NCI-H748 (cell line): ENCODE measurements around the gene GRID2.

Experiments used
- DNase-seq: peaks from one replicate; lab custom pipeline; 2025; ENCODE audit not compliant: unreplicated experiment; lab: John Stamatoyannopoulos, UW

GRID2 gene

DNA sequence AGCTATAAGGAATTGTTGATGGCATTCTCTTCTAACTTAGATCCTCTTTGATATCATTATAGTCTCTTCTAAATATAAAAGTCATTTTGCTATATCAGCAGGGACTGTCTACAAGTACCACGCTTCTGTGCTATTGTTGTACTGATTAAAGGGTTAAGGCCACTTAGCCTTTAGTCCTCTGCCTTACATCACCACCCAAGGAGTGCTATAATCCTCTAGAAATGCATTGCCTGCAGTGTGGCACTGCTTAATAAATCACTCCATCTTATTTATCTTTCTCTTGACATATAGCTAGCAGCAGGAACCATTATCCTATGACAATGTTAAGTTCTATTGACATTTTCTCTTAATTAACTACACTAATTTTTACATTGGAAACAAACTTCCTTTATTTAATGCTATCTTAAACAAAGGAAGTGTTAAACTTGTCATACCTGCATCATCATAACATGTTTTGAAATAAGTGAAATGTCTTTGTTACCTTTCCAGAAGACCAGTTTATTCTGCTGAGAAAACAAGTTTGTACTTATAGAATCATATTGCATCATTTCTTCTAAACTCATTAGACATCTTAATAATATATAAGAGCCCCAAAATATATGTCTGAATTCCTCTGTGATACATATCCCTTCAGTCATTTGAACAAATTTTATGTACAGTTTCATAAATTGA, 1163.9 kb downstream of the GRID2 start:
- DNase-seq = peak; percentile 66

GRCh38 chr4:93469560-93469959, 1165.8 kb downstream of the GRID2 start:
- DNase-seq = peak; percentile 48

DNA sequence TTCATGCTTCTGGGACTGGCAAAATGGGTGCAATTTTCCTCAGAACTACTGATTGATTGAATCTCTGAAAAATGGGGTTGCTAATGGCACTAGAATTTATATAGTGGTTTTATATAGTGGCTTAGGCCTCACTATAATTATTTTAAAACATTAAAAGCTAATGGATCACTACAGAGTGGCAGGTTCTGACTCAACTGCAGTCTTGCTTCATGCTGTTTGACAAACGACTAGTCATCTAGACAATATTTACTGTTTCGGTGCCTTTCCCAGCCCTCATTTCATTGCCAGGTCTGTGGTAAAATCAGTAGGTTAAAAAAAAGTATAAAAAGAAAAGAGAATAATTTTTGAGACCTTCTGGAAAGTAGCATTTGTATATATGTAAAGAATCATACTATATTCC, 1172.0 kb downstream of the GRID2 start:
- DNase-seq = no peak

GRCh38 chr4:93478805-93479204, 1175.0 kb downstream of the GRID2 start:
- DNase-seq = no peak

- no peak for DNase-seq
Measured at GRCh38 chr4:93480452-93480851, 1176.7 kb downstream of the GRID2 start.

GRCh38 chr4:93495346-93495745, 1191.6 kb downstream of the GRID2 start:
- DNase-seq = no peak

- no peak for DNase-seq
Measured at GRCh38 chr4:93501244-93501643, 1197.5 kb downstream of the GRID2 start.

GRCh38 chr4:93501946-93502345, 1198.2 kb downstream of the GRID2 start:
- DNase-seq = no peak

- DNase-seq = no peak
Measured at GRCh38 chr4:93502991-93503390, 1199.2 kb downstream of the GRID2 start.

DNA sequence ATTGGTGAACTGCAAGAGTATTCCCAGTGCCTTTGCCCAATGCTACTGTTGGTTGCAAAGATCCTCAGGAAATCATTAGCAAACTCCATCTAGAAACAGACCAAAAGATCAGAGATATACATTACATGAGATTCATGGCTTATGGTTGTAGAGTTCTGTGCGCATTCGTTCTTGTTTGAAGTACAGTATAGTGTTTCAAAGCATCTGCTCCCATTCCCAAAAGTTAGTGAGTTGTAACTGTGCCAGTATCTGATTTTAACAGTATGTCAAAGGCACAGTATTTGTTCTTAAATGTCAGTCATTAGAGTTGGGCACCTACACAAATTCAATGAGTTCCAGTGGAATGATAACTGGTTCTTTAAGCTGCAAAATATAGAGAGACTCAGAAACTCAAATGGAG, 1210.1 kb downstream of the GRID2 start:
- no peak for DNase-seq

DNA sequence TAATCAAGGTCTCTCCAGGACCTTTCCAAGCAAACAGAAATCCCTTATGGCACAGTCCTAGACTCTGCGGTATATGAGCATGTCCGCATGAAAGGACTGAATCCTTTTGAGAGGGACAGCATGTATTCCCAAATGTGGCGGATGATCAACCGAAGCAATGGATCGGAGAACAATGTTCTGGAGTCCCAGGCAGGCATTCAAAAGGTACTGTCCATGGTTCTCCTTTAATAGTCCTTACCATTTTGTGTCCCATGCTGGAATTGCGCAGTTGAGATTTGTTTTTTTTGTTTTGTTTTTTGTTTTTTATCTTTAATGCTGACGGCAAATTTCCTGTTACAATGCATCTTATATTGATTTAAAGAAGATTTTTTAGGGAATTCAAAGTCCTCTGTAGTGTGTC, 1211.4 kb downstream of the GRID2 start:
- no peak for DNase-seq

- peak; percentile 16 for DNase-seq
Measured at GRCh38 chr4:93529692-93530372, 1226.1 kb downstream of the GRID2 start.

DNA sequence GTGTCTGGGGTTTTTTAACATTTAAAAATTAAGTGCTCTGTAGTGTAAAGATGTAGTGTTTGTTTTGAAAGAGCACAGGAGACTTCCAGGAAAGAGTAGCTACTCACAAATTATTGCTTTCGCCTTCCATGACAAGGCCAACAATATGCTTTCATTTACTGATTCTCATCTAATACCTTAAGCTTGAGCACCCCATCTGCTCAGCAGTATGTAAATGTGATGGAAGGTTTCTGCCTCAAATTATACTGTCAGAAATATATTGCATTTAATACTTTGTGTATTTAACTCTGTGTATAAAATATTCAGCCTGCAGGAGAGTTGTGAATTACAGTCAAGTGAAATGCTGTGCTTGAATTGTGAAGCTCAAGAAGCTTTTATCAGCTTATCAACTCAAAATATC, 1228.5 kb downstream of the GRID2 start:
- DNase-seq = no peak

DNA sequence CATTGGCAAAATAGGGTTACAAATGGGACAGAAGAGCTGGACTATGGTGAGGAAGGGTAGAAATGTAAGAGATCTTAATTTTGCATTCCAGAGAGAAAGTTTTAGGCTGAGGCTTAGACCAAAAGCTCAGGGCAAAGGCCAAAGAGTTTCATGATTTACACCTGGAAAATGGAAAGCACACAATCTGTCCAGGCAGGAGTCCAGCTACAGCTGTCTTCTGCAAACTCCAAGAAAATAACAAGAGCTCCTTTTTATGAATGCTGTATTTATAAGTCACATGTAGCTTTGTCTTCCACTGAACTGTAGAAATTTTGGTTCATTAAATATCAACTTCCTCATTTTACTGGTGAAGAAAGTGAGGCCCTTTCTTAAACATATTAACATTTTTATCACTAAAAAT, 1236.8 kb downstream of the GRID2 start:
- no peak for DNase-seq

GRCh38 chr4:93561842-93562241, 1258.1 kb downstream of the GRID2 start:
- no peak for DNase-seq

- DNase-seq = no peak
Measured at GRCh38 chr4:93568758-93569157, 1265.0 kb downstream of the GRID2 start.

GRCh38 chr4:93573285-93573684, 1269.5 kb downstream of the GRID2 start:
- no peak for DNase-seq

GRCh38 chr4:93578942-93579341, 1275.2 kb downstream of the GRID2 start:
- no peak for DNase-seq

DNA sequence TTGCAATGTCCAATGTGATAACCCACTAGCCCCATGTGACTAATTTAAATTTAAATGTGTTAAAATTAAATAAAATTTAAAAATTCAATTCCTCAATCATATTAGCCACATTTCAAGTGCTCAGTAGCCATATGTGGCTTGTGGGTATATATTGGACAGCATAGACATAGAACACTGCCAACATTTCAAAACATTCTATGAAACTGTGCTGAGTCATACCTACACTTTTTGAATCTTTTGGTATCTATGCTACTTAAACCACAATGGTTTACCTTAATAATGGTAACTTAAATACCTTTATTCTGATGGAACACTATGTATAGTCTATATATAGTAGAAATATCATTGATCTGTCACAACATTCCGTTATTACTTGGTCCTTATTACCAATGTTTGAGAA, 1301.4 kb downstream of the GRID2 start:
- DNase-seq = no peak

- no peak for DNase-seq
Measured at GRCh38 chr4:93617606-93618005, 1313.8 kb downstream of the GRID2 start.

GRCh38 chr4:93633721-93634120, 1330.0 kb downstream of the GRID2 start:
- no peak for DNase-seq

DNA sequence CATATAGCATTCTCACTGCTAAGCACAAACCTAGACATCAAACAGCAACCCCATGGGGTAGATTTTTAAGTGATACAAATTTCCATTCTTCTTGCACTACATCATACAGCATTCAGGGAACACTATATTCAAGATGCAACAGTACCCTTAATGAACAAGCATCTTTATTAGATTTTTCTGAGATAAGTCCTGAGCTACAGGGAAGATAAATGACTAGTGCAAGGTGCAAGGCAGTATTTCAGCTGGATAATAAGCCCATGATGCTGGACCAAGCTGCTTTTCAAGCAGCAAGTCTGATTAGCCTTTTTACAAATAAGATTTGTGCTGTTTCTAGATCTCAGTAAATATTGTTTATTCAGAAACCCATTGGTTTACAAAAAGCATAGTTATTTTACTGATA, 1332.2 kb downstream of the GRID2 start:
- no peak for DNase-seq

GRCh38 chr4:93645120-93645519, 1341.4 kb downstream of the GRID2 start:
- no peak for DNase-seq
